Measurements from ENCODE around the gene GOSR2. TPM values are rescaled to one million over a fixed set of nuclear protein-coding genes. Genes with fewer than 3 reads are reported as not detected.
"Not testable (repeated sequence)": the region's sequence is repeated elsewhere in the genome, so short reads cannot be mapped to it uniquely, and the experiment has no call there.

The GOSR2 gene
- total and polyA plus RNA-seq, 2 donors from 2014 or later: 61.4 to 68.2 TPM

GRCh38 chr17:46916211-46916610, 6.7 kb upstream of the GOSR2 start:
- H3K9ac ChIP-seq (ENCODE audit: low read length in 3 of 3): no peak overlapping the region
- H3K4me3 ChIP-seq (ENCODE audit: low read length in 3 of 3): no peak overlapping the region
- no peak for FAIRE-seq
- peaks cover 0 to 3% (median 0%) of the 10 kb centered on the region in 3 donors for H3K9me3 ChIP-seq (ENCODE audit: control insufficient read depth in 2 of 3, insufficient read depth in 1 of 3, low read length in 3 of 3)
- H3K27me3 ChIP-seq (ENCODE audit: control insufficient read depth, insufficient read depth, low read length): no peaks in the 10 kb centered on the region
- no peak for TF ChIP-seq CTCF (IDR thresholded peaks at IDR 0.05; ENCODE audit: borderline replicate concordance, extremely low read depth, insufficient read depth)
- DNase-seq: no peak
- intact Hi-C loops (cut with DNase I): no loop called here
- no peaks in the 10 kb centered on the region for H3K4me1 ChIP-seq (ENCODE audit: control insufficient read depth in 2 of 3, insufficient read depth in 2 of 3, low read depth in 1 of 3, low read length in 3 of 3)
- no peak overlapping the region for H3K27ac ChIP-seq (ENCODE audit: low read depth in 2 of 2, low read length in 2 of 2)
- H3K36me3 ChIP-seq (ENCODE audit: control insufficient read depth in 2 of 3, insufficient read depth in 3 of 3, low read length in 3 of 3): peaks cover 0 to 2% (median 0%) of the 10 kb centered on the region in 3 donors

- Histone ChIP-seq H3K27me3 (ENCODE audit: control insufficient read depth, insufficient read depth, low read length) (no peaks in the 10 kb centered on the region), H3K4me1 (ENCODE audit: control insufficient read depth in 2 of 3, insufficient read depth in 2 of 3, low read depth in 1 of 3, low read length in 3 of 3) (no peaks in the 10 kb centered on the region), H3K4me3 (ENCODE audit: low read length in 3 of 3) (no peak overlapping the region), H3K9me3 (ENCODE audit: control insufficient read depth in 2 of 3, insufficient read depth in 1 of 3, low read length in 3 of 3) (peaks cover 0 to 3% (median 0%) of the 10 kb centered on the region in 3 donors), H3K27ac (ENCODE audit: low read depth in 2 of 2, low read length in 2 of 2) (no peak overlapping the region), H3K36me3 (ENCODE audit: control insufficient read depth in 2 of 3, insufficient read depth in 3 of 3, low read length in 3 of 3) (peaks cover 0 to 2% (median 0%) of the 10 kb centered on the region in 3 donors), H3K9ac (ENCODE audit: low read length in 3 of 3) (no peak overlapping the region)
- intact Hi-C loops (cut with DNase I): no loop called here
- no peak for TF ChIP-seq CTCF (IDR thresholded peaks at IDR 0.05; ENCODE audit: borderline replicate concordance, extremely low read depth, insufficient read depth)
- FAIRE-seq (no peak), DNase-seq (no peak)
Observed at GRCh38 chr17:46916623-46917022, 6.3 kb upstream of the GOSR2 start.

- no peak for FAIRE-seq
- no peak overlapping the region for H3K27ac ChIP-seq (ENCODE audit: low read depth in 2 of 2, low read length in 2 of 2)
- H3K9me3 ChIP-seq (ENCODE audit: control insufficient read depth in 2 of 3, insufficient read depth in 1 of 3, low read length in 3 of 3): peaks cover 0 to 3% (median 0%) of the 10 kb centered on the region in 3 donors
- no peak for DNase-seq
- H3K4me3 ChIP-seq (ENCODE audit: low read length in 3 of 3): no peak overlapping the region
- H3K27me3 ChIP-seq (ENCODE audit: control insufficient read depth, insufficient read depth, low read length): no peaks in the 10 kb centered on the region
- H3K4me1 ChIP-seq (ENCODE audit: control insufficient read depth in 2 of 3, insufficient read depth in 2 of 3, low read depth in 1 of 3, low read length in 3 of 3): no peaks in the 10 kb centered on the region
- TF ChIP-seq CTCF (IDR thresholded peaks at IDR 0.05; ENCODE audit: borderline replicate concordance, extremely low read depth, insufficient read depth): no peak
- intact Hi-C loops (cut with DNase I): no loop called here
- no peak overlapping the region for H3K9ac ChIP-seq (ENCODE audit: low read length in 3 of 3)
- peaks cover 0 to 2% (median 0%) of the 10 kb centered on the region in 3 donors for H3K36me3 ChIP-seq (ENCODE audit: control insufficient read depth in 2 of 3, insufficient read depth in 3 of 3, low read length in 3 of 3)
Observed at GRCh38 chr17:46917041-46917440, 5.9 kb upstream of the GOSR2 start.

- no peak overlapping the region for H3K27ac ChIP-seq (ENCODE audit: low read depth in 2 of 2, low read length in 2 of 2)
- no peak overlapping the region for H3K9ac ChIP-seq (ENCODE audit: low read length in 3 of 3)
- TF ChIP-seq CTCF (IDR thresholded peaks at IDR 0.05; ENCODE audit: borderline replicate concordance, extremely low read depth, insufficient read depth): no peak
- DNase-seq (no peak), FAIRE-seq (no peak)
- H3K36me3 ChIP-seq (ENCODE audit: control insufficient read depth in 2 of 3, insufficient read depth in 3 of 3, low read length in 3 of 3): peaks cover 0 to 2% (median 0%) of the 10 kb centered on the region in 3 donors
- no peak overlapping the region for H3K4me3 ChIP-seq (ENCODE audit: low read length in 3 of 3)
- intact Hi-C loops (cut with DNase I): no loop called here
- no peaks in the 10 kb centered on the region for H3K4me1 ChIP-seq (ENCODE audit: control insufficient read depth in 2 of 3, insufficient read depth in 2 of 3, low read depth in 1 of 3, low read length in 3 of 3)
- no peaks in the 10 kb centered on the region for H3K27me3 ChIP-seq (ENCODE audit: control insufficient read depth, insufficient read depth, low read length)
- peaks cover 0 to 3% (median 0%) of the 10 kb centered on the region in 3 donors for H3K9me3 ChIP-seq (ENCODE audit: control insufficient read depth in 2 of 3, insufficient read depth in 1 of 3, low read length in 3 of 3)
Observed at GRCh38 chr17:46917516-46917915, 5.4 kb upstream of the GOSR2 start.

- H3K27me3 ChIP-seq (ENCODE audit: control insufficient read depth, insufficient read depth, low read length); FAIRE-seq; H3K36me3 ChIP-seq (ENCODE audit: control insufficient read depth in 2 of 3, insufficient read depth in 3 of 3, low read length in 3 of 3); H3K27ac ChIP-seq (ENCODE audit: low read depth in 2 of 2, low read length in 2 of 2); DNase-seq; H3K9ac ChIP-seq (ENCODE audit: low read length in 3 of 3); H3K9me3 ChIP-seq (ENCODE audit: control insufficient read depth in 2 of 3, insufficient read depth in 1 of 3, low read length in 3 of 3); intact Hi-C loops (cut with DNase I): not testable (repeated sequence)
- peaks cover 0 to 13% (median 12%) of the 10 kb centered on the region in 3 donors for H3K4me1 ChIP-seq (ENCODE audit: control insufficient read depth in 2 of 3, insufficient read depth in 2 of 3, low read depth in 1 of 3, low read length in 3 of 3)
- peak overlapping the region in 1 of 3 donors; percentile 99 for H3K4me3 ChIP-seq (ENCODE audit: low read length in 3 of 3)
Observed at GRCh38 chr17:46921962-46922361, 998 bp upstream of the GOSR2 start.

All from kidney (tissue), 14 donors.